Nephron progenitor cell (in vitro differentiated cells): Measurements from ENCODE around the gene OSGEPL1.

Experiments used
- DNase-seq: peaks from one replicate; pipeline ENCODE4 v3.0.0; 2021
- H3K27ac Mint-ChIP-seq: 2 replicates; pipeline ENCODE4 v1.8.0; 2021; ENCODE audit warnings: mild to moderate bottlenecking, moderate library complexity, mixed read lengths
- H3K27me3 Mint-ChIP-seq: 2 replicates; pipeline ENCODE4 v1.8.0; 2021; ENCODE audit warnings: mild to moderate bottlenecking, low read depth, mixed read lengths; ENCODE audit not compliant: poor library complexity
- H3K36me3 Mint-ChIP-seq: 2 replicates; pipeline ENCODE4 v1.8.0; 2021; ENCODE audit warnings: low read depth, mixed read lengths
- H3K4me1 Mint-ChIP-seq: 2 replicates; pipeline ENCODE4 v1.8.0; 2021; ENCODE audit warnings: mixed read lengths
- H3K4me3 Mint-ChIP-seq: 2 replicates; pipeline ENCODE4 v1.8.0; 2021; ENCODE audit warnings: mild to moderate bottlenecking, moderate library complexity, mixed read lengths
- H3K9me3 Mint-ChIP-seq: 2 replicates; pipeline ENCODE4 v1.8.0; 2021; ENCODE audit warnings: mild to moderate bottlenecking, moderate library complexity, mixed read lengths
- CTCF ChIP-seq: fragments of 200-600 bp; sonication (generic); IDR thresholded peaks from 2 replicates; pipeline ENCODE4 v1.5.0; 2021; ENCODE audit warnings: antibody characterized with exemption

The OSGEPL1 gene

GRCh38 chr2:189762551-189763298 lies at the start of gene OSGEPL1:
Gene OSGEPL1, minus strand, starts transcription at chr2:189762792. Its CDS starts 1,152 bp downstream, at chr2:189761640.
- no peak for TF ChIP-seq CTCF
- H3K36me3 Mint-ChIP-seq: peaks cover 47% of the 10 kb centered on the region
- DNase-seq: peak; percentile 82
- H3K9me3 Mint-ChIP-seq: no peaks in the 10 kb centered on the region
- peaks cover 10% of the 10 kb centered on the region for H3K4me1 Mint-ChIP-seq
- no peaks in the 10 kb centered on the region for H3K27me3 Mint-ChIP-seq
- peak within 1 kb of the TSS; percentile 91 for H3K4me3 Mint-ChIP-seq
- peak within 1 kb of the TSS; percentile 99 for H3K27ac Mint-ChIP-seq

- Mint-ChIP-seq H3K9me3 (no peaks in the 10 kb centered on the region), H3K27me3 (no peaks in the 10 kb centered on the region), H3K36me3 (peaks cover 41% of the 10 kb centered on the region), H3K27ac (no peak overlapping the region), H3K4me1 (no peaks in the 10 kb centered on the region), H3K4me3 (no peak overlapping the region)
- no peak for DNase-seq
- TF ChIP-seq CTCF: no peak
These were observed 40.8 kb upstream of the OSGEPL1 start for GRCh38 chr2:189803431-189803830.

- no peaks in the 10 kb centered on the region for H3K27me3 Mint-ChIP-seq
These were observed 39.9 kb upstream of the OSGEPL1 start for GRCh38 chr2:189802396-189802912.

GRCh38 chr2:189799531-189799930 lies 36.9 kb upstream of the OSGEPL1 start:
- H3K27me3 Mint-ChIP-seq: no peaks in the 10 kb centered on the region
- H3K36me3 Mint-ChIP-seq: peaks cover 39% of the 10 kb centered on the region
- no peak overlapping the region for H3K4me3 Mint-ChIP-seq
- H3K27ac Mint-ChIP-seq: no peak overlapping the region
- TF ChIP-seq CTCF: no peak
- no peak for DNase-seq
- no peaks in the 10 kb centered on the region for H3K4me1 Mint-ChIP-seq
- H3K9me3 Mint-ChIP-seq: no peaks in the 10 kb centered on the region

More at GRCh38 chr2:189802396-189802912, 39.9 kb upstream of the OSGEPL1 start:
- Mint-ChIP-seq H3K36me3 (peaks cover 34% of the 10 kb centered on the region), H3K4me3 (no peak overlapping the region), H3K4me1 (no peaks in the 10 kb centered on the region), H3K27ac (peak overlapping the region; percentile 77), H3K9me3 (no peaks in the 10 kb centered on the region)
- no peak for TF ChIP-seq CTCF
- DNase-seq: no peak

- H3K9me3 Mint-ChIP-seq: no peaks in the 10 kb centered on the region
- no peak for TF ChIP-seq CTCF
- no peaks in the 10 kb centered on the region for H3K27me3 Mint-ChIP-seq
- H3K36me3 Mint-ChIP-seq: peaks cover 44% of the 10 kb centered on the region
- DNase-seq: no peak
- H3K4me3 Mint-ChIP-seq: no peak overlapping the region
- H3K4me1 Mint-ChIP-seq: no peaks in the 10 kb centered on the region
- H3K27ac Mint-ChIP-seq: no peak overlapping the region
These were observed 36.4 kb upstream of the OSGEPL1 start for GRCh38 chr2:189799030-189799331.
